Spleen (tissue), 7 donors: ENCODE data around the gene ISOC1.

ENCODE experiments used
- CTCF ChIP-seq, 11 experiments: fragments of 200-600 bp in 7 of 11; fragments of 450-650 bp in 4 of 11; sonication (generic) in 4 of 11; IDR thresholded peaks in 8 of 11; conservative IDR thresholded peaks in 3 of 11; 1 replicate in 7 of 11; 2 replicates in 4 of 11; pipeline versions ENCODE4 v1.4.0 to v1.8.0; 2016 to 2021; ENCODE audit warnings: antibody characterized with exemption in 11 of 11, inconsistent platforms in 4 of 11, mild to moderate bottlenecking in 1 of 11
- POLR2A ChIP-seq, 3 donors: fragments of 450-650 bp; IDR thresholded peaks; one replicate each; pipeline ENCODE4 v1.5.1; 2017; ENCODE audit warnings: antibody characterized with exemption in 3 of 3, mild to moderate bottlenecking in 1 of 3
- donor health status: DM: no; HTN: no; CAD: no; lungs with moderate emphysema.
- donor health status: DM: no; HTN: no; CAD: no.
- donor health status: DM: no; HTN: no; CAD: no.

- TF ChIP-seq CTCF (IDR thresholded peaks at IDR 0.05 in 8 of 11, conservative IDR thresholded peaks at IDR 0.05 in 3 of 11) = no peak
- no peak for TF ChIP-seq POLR2A (IDR thresholded peaks at IDR 0.05)
Measured at GRCh38 chr5:129069292-129069691, 25.3 kb upstream of the ISOC1 start.
